ENCODE results near the gene CAPN8.

CAPN8 gene

DNA sequence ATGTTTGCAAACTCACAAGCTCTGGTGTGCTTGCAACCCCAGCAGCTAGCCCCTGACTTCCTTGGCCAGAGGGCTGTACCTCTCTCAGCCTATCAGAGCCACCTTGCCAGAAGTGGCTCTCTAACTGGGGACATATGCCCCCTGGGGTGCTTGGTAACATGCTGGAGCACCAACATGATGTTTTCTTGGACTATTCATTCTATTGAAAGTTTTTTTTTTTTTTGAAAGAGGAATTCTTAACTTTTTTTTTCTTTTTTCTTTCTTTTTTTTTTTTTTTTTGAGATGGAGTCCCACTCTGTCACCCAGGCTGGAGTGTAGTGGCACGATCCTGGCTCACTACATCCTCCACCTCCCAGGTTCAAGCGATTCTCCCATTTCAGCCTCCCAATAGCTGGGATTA, 14.7 kb upstream of the CAPN8 start:
- Histone ChIP-seq H3K9me3 (ENCODE audit: control insufficient read depth, low read length) (no peaks in the 10 kb centered on the region), H3K27me3 (ENCODE audit: control insufficient read depth, insufficient read depth, low read length, poor library complexity, severe bottlenecking) (no peaks in the 10 kb centered on the region), H3K36me3 (ENCODE audit: control insufficient read depth, insufficient read depth, low read length) (no peaks in the 10 kb centered on the region), H3K27ac (ENCODE audit: insufficient read depth, low read depth, low read length, poor library complexity, severe bottlenecking) (no peak overlapping the region), H3K4me3 (ENCODE audit: insufficient read depth, low read depth, low read length) (no peak overlapping the region), H3K4me1 (ENCODE audit: control insufficient read depth, insufficient read depth, low read length) (no peaks in the 10 kb centered on the region)
- 82 to 91% methylated on average over 2 of the region's 2 CpGs for WGBS, 2 experiments

DNA sequence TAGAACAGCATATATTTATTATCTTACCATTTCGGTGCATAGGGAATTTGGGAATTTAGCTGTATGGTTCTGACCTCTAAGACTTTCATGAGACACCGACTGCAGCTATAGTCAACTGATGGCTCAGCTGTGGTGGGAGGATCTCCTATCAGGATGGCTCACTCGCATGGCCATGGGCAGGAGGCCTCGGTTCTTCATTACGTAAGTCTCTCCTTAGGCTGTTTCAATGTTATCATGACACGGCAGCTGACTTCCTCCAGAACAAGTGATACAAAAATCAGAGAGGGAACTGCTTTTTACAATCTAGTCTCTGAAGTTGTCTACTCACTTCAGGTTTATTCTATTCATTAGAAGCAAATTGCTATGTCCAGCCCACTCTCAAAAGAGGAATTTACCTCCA, 13.3 kb upstream of the CAPN8 start:
- no peaks in the 10 kb centered on the region for H3K4me1 ChIP-seq (ENCODE audit: control insufficient read depth, insufficient read depth, low read length)
- H3K36me3 ChIP-seq (ENCODE audit: control insufficient read depth, insufficient read depth, low read length), result no peaks in the 10 kb centered on the region
- H3K27me3 ChIP-seq (ENCODE audit: control insufficient read depth, insufficient read depth, low read length, poor library complexity, severe bottlenecking), result no peaks in the 10 kb centered on the region
- H3K27ac ChIP-seq (ENCODE audit: insufficient read depth, low read depth, low read length, poor library complexity, severe bottlenecking), result no peak overlapping the region
- no peak overlapping the region for H3K4me3 ChIP-seq (ENCODE audit: insufficient read depth, low read depth, low read length)
- WGBS, 2 experiments, result 93 to 96% methylated on average over 6 of the region's 6 CpGs
- H3K9me3 ChIP-seq (ENCODE audit: control insufficient read depth, low read length), result peaks cover 2% of the 10 kb centered on the region

DNA sequence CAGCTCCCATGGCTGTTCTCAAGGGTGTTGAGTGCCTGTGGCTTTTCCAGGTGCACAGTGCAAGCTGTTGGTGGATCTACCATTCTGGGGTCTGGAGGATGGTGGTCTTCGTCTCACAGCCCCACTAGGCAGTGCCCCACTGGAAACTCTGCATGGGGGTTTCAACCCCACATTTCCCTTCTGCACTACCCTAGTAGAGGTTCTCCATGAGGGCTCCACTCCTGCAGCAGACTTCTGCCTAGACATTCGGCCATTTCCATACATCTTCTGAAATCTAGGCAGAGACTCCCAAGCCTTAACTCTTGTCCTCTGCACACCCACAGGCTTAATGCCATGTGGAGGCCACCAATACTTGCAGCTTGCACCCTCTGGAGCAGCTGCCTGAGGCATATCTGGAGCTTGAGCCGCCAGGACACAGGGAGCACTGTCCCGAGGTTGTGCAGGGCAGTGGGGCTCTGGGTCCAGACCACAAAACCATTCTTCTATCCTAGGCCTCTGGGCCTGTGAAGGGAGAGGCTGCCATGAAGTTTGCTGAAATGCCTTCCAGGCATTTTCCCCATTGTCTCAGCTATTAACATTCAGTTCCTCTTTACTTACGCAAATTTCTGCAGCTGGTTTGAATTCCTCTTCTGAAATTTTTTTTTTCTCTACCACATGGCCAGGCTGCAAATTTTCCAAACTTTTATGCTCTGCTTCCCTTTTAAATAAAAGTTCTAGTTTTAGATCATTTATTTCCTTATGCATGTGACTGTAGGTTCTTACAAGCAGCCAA, 8.8 kb upstream of the CAPN8 start:
- peaks cover 2% of the 10 kb centered on the region for H3K9me3 ChIP-seq (ENCODE audit: control insufficient read depth, low read length)
- no peaks in the 10 kb centered on the region for H3K36me3 ChIP-seq (ENCODE audit: control insufficient read depth, insufficient read depth, low read length)
- H3K4me3 ChIP-seq (ENCODE audit: insufficient read depth, low read depth, low read length), result no peak overlapping the region
- H3K27ac ChIP-seq (ENCODE audit: insufficient read depth, low read depth, low read length, poor library complexity, severe bottlenecking), result no peak overlapping the region
- no peaks in the 10 kb centered on the region for H3K4me1 ChIP-seq (ENCODE audit: control insufficient read depth, insufficient read depth, low read length)
- WGBS, 2 experiments, result 70 to 71% methylated on average over 5 of the region's 5 CpGs
- H3K27me3 ChIP-seq (ENCODE audit: control insufficient read depth, insufficient read depth, low read length, poor library complexity, severe bottlenecking), result no peaks in the 10 kb centered on the region

DNA sequence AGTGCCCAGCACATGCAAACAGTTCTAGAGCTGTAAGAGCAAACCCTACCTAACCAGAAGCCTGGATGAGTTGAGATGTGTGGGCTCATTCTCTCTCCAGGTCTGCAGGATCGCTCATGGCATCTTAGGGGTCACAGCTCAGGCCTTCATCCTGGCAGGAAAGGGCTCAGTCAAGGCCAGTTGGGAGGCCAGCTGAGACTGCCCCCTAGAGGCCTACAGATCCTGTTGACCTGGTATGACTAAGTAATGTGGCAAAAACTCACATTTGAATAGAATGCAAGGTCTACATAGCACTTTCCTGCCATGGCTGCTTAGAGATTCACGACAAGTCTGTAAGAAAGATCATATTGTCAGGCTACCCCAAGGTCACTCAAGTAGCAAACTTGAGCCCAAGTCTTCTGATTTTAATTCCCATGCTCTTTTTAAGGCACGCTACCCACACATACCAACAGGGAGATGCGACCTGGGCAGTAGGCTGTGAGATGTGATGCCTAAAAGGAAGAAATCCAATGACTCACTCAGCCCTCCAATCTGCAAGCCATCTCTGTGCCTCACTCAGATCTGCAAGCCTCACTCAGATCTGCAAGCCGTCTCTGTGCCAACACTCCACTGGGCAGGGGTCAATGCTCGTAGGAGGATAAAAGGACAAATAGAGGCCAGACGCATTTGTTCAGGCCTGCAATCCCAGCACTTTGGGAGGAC, 5.1 kb upstream of the CAPN8 start:
- 63 to 66% methylated on average over 7 of the region's 7 CpGs for WGBS, 2 experiments
- Histone ChIP-seq H3K9me3 (ENCODE audit: control insufficient read depth, low read length) (peaks cover 2% of the 10 kb centered on the region), H3K27me3 (ENCODE audit: control insufficient read depth, insufficient read depth, low read length, poor library complexity, severe bottlenecking) (no peaks in the 10 kb centered on the region), H3K4me1 (ENCODE audit: control insufficient read depth, insufficient read depth, low read length) (no peaks in the 10 kb centered on the region), H3K27ac (ENCODE audit: insufficient read depth, low read depth, low read length, poor library complexity, severe bottlenecking) (no peak overlapping the region), H3K4me3 (ENCODE audit: insufficient read depth, low read depth, low read length) (no peak overlapping the region), H3K36me3 (ENCODE audit: control insufficient read depth, insufficient read depth, low read length) (no peaks in the 10 kb centered on the region)

DNA sequence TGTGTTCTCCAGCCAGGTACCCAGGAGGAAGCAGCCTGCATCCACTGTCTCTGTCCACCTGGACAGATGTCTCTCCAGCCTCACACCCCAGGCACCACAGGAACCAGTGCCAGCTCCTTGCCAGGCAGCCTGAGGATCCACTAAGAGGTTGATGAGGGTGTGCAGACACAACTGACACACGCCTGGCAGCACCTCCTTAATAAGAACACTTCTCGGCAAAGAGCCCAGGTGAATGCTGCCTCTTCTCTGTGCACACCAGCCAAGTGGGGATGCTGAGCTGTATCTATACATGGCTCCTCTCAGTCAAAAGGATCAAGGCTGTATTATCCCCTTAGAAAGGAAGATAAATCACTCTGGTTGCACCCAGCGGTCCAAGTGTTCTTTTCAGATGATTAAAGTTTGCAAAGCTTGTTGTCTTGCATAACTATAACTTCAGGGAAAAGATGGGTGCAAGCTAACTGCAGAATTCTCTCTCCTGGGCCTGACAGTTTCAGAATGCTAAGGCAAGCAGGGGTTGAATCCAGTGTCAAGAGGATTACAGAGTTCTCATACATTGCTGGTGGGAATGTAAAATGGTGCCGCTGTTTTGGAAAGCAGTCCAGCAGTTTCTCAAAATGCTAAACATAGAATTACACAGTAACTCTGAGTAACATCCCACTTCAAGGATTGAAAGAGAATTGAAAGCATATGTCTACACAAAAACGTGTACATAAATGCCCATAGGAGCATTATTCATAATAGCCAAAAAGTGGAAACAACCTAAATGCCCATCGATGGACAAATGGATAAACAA, 3.7 kb upstream of the CAPN8 start:
- Histone ChIP-seq H3K27me3 (ENCODE audit: control insufficient read depth, insufficient read depth, low read length, poor library complexity, severe bottlenecking) (no peaks in the 10 kb centered on the region), H3K36me3 (ENCODE audit: control insufficient read depth, insufficient read depth, low read length) (no peaks in the 10 kb centered on the region), H3K27ac (ENCODE audit: insufficient read depth, low read depth, low read length, poor library complexity, severe bottlenecking) (no peak overlapping the region), H3K4me1 (ENCODE audit: control insufficient read depth, insufficient read depth, low read length) (no peaks in the 10 kb centered on the region), H3K4me3 (ENCODE audit: insufficient read depth, low read depth, low read length) (no peak overlapping the region), H3K9me3 (ENCODE audit: control insufficient read depth, low read length) (peaks cover under 1% of the 10 kb centered on the region)
- WGBS, 2 experiments, result 76 to 78% methylated on average over 6 of the region's 6 CpGs

DNA sequence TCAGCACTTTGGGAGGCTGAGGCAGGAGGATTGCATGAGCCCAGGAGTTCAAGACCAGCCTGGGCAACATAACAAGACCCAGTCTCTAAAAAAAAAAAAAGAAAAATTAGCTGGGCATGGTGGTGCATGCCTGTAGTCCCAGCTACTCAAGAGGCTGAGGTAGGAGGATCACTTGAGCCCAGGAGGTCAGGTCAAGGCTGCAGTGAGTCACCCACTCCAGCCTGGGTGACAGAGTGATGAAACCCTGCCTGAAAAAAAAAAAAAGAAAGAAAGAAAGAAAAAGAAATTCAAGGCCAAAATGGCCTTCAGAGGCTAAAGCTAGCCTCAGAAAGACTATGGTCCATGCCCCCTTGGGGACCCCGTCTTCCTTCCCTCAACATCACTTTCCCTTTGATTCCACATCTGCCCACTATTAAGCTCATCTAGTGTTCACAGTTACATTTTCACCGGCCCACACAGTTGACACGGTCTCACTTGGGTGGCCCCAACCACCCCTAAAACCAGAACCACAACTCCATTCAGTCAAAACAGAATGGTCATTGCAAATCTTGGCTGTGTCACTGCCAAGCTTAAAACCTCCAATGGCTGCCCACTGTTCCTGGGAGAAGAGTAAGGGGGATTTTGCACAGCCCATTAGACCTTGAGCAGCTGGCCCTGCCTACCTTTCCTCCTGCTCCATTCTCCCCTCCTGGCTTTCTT, 2.1 kb upstream of the CAPN8 start:
- WGBS, 2 experiments, result 88 to 93% methylated on average over 3 of the region's 3 CpGs
- Histone ChIP-seq H3K36me3 (ENCODE audit: control insufficient read depth, insufficient read depth, low read length) (no peaks in the 10 kb centered on the region), H3K4me1 (ENCODE audit: control insufficient read depth, insufficient read depth, low read length) (no peaks in the 10 kb centered on the region), H3K27me3 (ENCODE audit: control insufficient read depth, insufficient read depth, low read length, poor library complexity, severe bottlenecking) (no peaks in the 10 kb centered on the region), H3K9me3 (ENCODE audit: control insufficient read depth, low read length) (no peaks in the 10 kb centered on the region), H3K4me3 (ENCODE audit: insufficient read depth, low read depth, low read length) (no peak overlapping the region), H3K27ac (ENCODE audit: insufficient read depth, low read depth, low read length, poor library complexity, severe bottlenecking) (no peak overlapping the region)

DNA sequence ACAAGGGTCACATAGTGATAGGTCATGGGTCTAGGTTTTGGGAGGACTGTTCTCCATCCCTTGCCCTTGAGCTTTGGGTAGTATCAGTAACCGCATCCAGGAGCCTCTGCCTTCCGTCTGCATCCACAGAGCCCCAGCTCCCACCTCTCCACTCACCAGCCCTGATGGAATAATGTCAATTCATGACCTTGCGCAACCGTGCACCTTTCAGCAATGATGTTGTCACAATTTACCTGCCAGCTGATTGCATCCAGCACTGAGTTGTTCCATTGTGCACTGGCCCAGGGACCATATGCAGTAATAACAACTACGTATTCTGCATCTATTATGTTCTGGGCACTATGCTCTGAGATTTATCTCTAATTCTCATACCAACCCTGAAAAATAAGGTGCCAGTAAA, 1.4 kb downstream of the CAPN8 start:
- H3K9me3 ChIP-seq (ENCODE audit: control insufficient read depth, low read length), result no peaks in the 10 kb centered on the region
- 75 to 77% methylated on average over 5 of the region's 5 CpGs for WGBS, 2 experiments
- no peaks in the 10 kb centered on the region for H3K4me1 ChIP-seq (ENCODE audit: control insufficient read depth, insufficient read depth, low read length)

DNA sequence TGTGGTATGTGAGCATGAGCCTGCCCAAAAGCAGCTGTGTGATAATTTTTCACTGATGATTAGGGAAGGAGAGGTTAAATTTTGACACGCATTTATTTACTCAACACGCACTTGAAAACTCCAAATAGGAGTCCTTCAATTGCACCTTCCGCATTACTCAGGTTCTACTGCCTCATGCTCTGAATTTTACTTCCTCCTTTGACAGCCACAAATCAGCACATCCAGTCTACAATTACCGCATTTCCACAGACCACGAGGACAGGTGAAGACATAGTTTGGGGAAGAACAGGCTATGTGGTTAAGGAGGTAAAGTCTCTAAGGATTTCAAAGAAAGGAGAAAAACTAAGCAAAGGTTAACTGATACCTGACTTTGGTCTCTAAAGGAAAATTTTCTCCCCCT, 2.6 kb downstream of the CAPN8 start:
- H3K36me3 ChIP-seq (ENCODE audit: control insufficient read depth, insufficient read depth, low read length), result no peaks in the 10 kb centered on the region
- H3K27ac ChIP-seq (ENCODE audit: insufficient read depth, low read depth, low read length, poor library complexity, severe bottlenecking), result no peak overlapping the region
- H3K9me3 ChIP-seq (ENCODE audit: control insufficient read depth, low read length), result no peaks in the 10 kb centered on the region
- no peak overlapping the region for H3K4me3 ChIP-seq (ENCODE audit: insufficient read depth, low read depth, low read length)
- no peaks in the 10 kb centered on the region for H3K4me1 ChIP-seq (ENCODE audit: control insufficient read depth, insufficient read depth, low read length)
- H3K27me3 ChIP-seq (ENCODE audit: control insufficient read depth, insufficient read depth, low read length, poor library complexity, severe bottlenecking), result no peaks in the 10 kb centered on the region
- WGBS, 2 experiments, result 55 to 78% methylated on average over 3 to 5 of the region's 5 CpGs

More for the DNA sequence above, 1.4 kb downstream of the CAPN8 start:
- no peaks in the 10 kb centered on the region for H3K27me3 ChIP-seq (ENCODE audit: control insufficient read depth, insufficient read depth, low read length, poor library complexity, severe bottlenecking)
- H3K4me3 ChIP-seq (ENCODE audit: insufficient read depth, low read depth, low read length), result no peak overlapping the region
- H3K36me3 ChIP-seq (ENCODE audit: control insufficient read depth, insufficient read depth, low read length), result no peaks in the 10 kb centered on the region
- H3K27ac ChIP-seq (ENCODE audit: insufficient read depth, low read depth, low read length, poor library complexity, severe bottlenecking), result no peak overlapping the region

DNA sequence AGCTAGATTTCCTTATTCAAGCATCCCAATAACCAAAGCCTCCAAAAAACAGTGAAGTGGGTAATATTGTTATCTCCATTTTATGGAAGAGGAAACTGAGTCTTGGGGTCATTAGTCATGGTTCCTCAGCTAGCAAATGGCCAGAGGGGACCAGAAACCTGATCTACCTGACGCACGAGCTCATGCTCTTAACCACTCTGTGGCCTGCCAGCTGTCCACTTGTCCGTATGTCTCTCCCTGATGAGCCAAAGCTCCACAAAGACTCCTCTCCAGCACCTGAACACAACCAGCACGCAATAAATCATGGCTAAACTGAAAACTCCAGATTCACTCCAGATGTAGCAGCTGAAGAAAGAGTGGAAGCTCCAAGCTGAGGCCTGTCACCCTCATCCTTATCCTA, 5.8 kb downstream of the CAPN8 start:
- Histone ChIP-seq H3K27ac (ENCODE audit: insufficient read depth, low read depth, low read length, poor library complexity, severe bottlenecking) (no peak overlapping the region), H3K36me3 (ENCODE audit: control insufficient read depth, insufficient read depth, low read length) (no peaks in the 10 kb centered on the region), H3K9me3 (ENCODE audit: control insufficient read depth, low read length) (no peaks in the 10 kb centered on the region), H3K27me3 (ENCODE audit: control insufficient read depth, insufficient read depth, low read length, poor library complexity, severe bottlenecking) (no peaks in the 10 kb centered on the region), H3K4me1 (ENCODE audit: control insufficient read depth, insufficient read depth, low read length) (no peaks in the 10 kb centered on the region), H3K4me3 (ENCODE audit: insufficient read depth, low read depth, low read length) (no peak overlapping the region)
- WGBS, 2 experiments, result 90 to 91% methylated on average over 4 of the region's 4 CpGs
